Measurements from ENCODE around the gene ATMIN.

The ATMIN gene

GRCh38 chr16:81035398-81035974, at the start of gene ATMIN:
Gene ATMIN (plus strand): TSS chr16:81035842. CDS start chr16:81035871, 29 bp downstream.
- no peaks in the 10 kb centered on the region for H3K27me3 ChIP-seq (ENCODE audit: low read depth, low read length)
- peak within 1 kb of the TSS; percentile 4; the same call in 1 of the 2 replicates for H2AFZ ChIP-seq (ENCODE audit: low read depth, low read length)

GRCh38 chr16:80986557-80986956, 49.1 kb upstream of the ATMIN start:
- no peak overlapping the region for H3K4me2 ChIP-seq (ENCODE audit: low read length)
- no peak overlapping the region for H3K27ac ChIP-seq (ENCODE audit: low read length)
- no peak overlapping the region for H3K4me3 ChIP-seq (ENCODE audit: low read length)
- H3K79me2 ChIP-seq (ENCODE audit: low read length), result peaks cover 16% of the 10 kb centered on the region
- H3K9me3 ChIP-seq (ENCODE audit: insufficient read depth, low read length), result no peaks in the 10 kb centered on the region
- TF ChIP-seq CTCF (IDR thresholded peaks at IDR 0.05; ENCODE audit: low read depth, low read length), result no peak
- no peak for TF ChIP-seq EZH2phosphoT487 (IDR thresholded peaks at IDR 0.05; ENCODE audit: low read depth)
- no peaks in the 10 kb centered on the region for H3K4me1 ChIP-seq (ENCODE audit: low read length)
- H3K9ac ChIP-seq (ENCODE audit: low read length), result no peak overlapping the region
- peaks cover 15% of the 10 kb centered on the region; the same call in 1 of the 2 replicates for H4K20me1 ChIP-seq (ENCODE audit: insufficient read depth, low read length)
- peaks cover 6% of the 10 kb centered on the region for H3K36me3 ChIP-seq (replicated peaks; ENCODE audit: low read depth, low read length)
- no peaks in the 10 kb centered on the region for H3K27me3 ChIP-seq (ENCODE audit: low read depth, low read length)
- no peak overlapping the region for H2AFZ ChIP-seq (ENCODE audit: low read depth, low read length)

More at GRCh38 chr16:81035398-81035974, at the start of gene ATMIN:
- Histone ChIP-seq H3K27ac (ENCODE audit: low read length) (no peak within 1 kb of the TSS), H3K4me3 (ENCODE audit: low read length) (peak within 1 kb of the TSS; percentile 92), H3K79me2 (ENCODE audit: low read length) (peaks cover 35% of the 10 kb centered on the region), H3K9me3 (ENCODE audit: insufficient read depth, low read length) (no peaks in the 10 kb centered on the region), H3K4me1 (ENCODE audit: low read length) (peaks cover 10% of the 10 kb centered on the region), H3K9ac (ENCODE audit: low read length) (peak within 1 kb of the TSS; percentile 59), H4K20me1 (ENCODE audit: insufficient read depth, low read length) (no peaks in the 10 kb centered on the region), H3K36me3 (replicated peaks; ENCODE audit: low read depth, low read length) (peaks cover 3% of the 10 kb centered on the region), H3K4me2 (ENCODE audit: low read length) (peak within 1 kb of the TSS; percentile 88)
- TF ChIP-seq CTCF (IDR thresholded peaks at IDR 0.05; ENCODE audit: low read depth, low read length) (peak; percentile 98), EZH2phosphoT487 (IDR thresholded peaks at IDR 0.05; ENCODE audit: low read depth) (no peak)

- no peak for TF ChIP-seq CTCF (IDR thresholded peaks at IDR 0.05; ENCODE audit: low read depth, low read length)
- TF ChIP-seq EZH2phosphoT487 (IDR thresholded peaks at IDR 0.05; ENCODE audit: low read depth), result no peak
- H3K27me3 ChIP-seq (ENCODE audit: low read depth, low read length), result no peaks in the 10 kb centered on the region
- no peak overlapping the region for H3K4me3 ChIP-seq (ENCODE audit: low read length)
- H2AFZ ChIP-seq (ENCODE audit: low read depth, low read length), result no peak overlapping the region
- no peak overlapping the region for H3K27ac ChIP-seq (ENCODE audit: low read length)
- H3K4me1 ChIP-seq (ENCODE audit: low read length), result no peaks in the 10 kb centered on the region
- no peak overlapping the region for H3K9ac ChIP-seq (ENCODE audit: low read length)
- no peak overlapping the region for H3K4me2 ChIP-seq (ENCODE audit: low read length)
- H3K9me3 ChIP-seq (ENCODE audit: insufficient read depth, low read length), result no peaks in the 10 kb centered on the region
- H3K79me2 ChIP-seq (ENCODE audit: low read length), result peaks cover 25% of the 10 kb centered on the region
- H4K20me1 ChIP-seq (ENCODE audit: insufficient read depth, low read length), result peaks cover 15% of the 10 kb centered on the region; the same call in 1 of the 2 replicates
- H3K36me3 ChIP-seq (replicated peaks; ENCODE audit: low read depth, low read length), result peaks cover 9% of the 10 kb centered on the region
These were observed 46.9 kb upstream of the ATMIN start for GRCh38 chr16:80988756-80989155.

GRCh38 chr16:80989801-80990200, 45.8 kb upstream of the ATMIN start:
- H3K4me1 ChIP-seq (ENCODE audit: low read length), result no peaks in the 10 kb centered on the region
- peaks cover 9% of the 10 kb centered on the region for H3K36me3 ChIP-seq (replicated peaks; ENCODE audit: low read depth, low read length)

More at GRCh38 chr16:80989801-80990200, 45.8 kb upstream of the ATMIN start:
- Histone ChIP-seq H4K20me1 (ENCODE audit: insufficient read depth, low read length) (peaks cover 15% of the 10 kb centered on the region; the same call in 1 of the 2 replicates), H3K4me3 (ENCODE audit: low read length) (no peak overlapping the region), H3K9ac (ENCODE audit: low read length) (no peak overlapping the region), H3K9me3 (ENCODE audit: insufficient read depth, low read length) (no peaks in the 10 kb centered on the region), H3K27me3 (ENCODE audit: low read depth, low read length) (no peaks in the 10 kb centered on the region), H3K27ac (ENCODE audit: low read length) (no peak overlapping the region), H3K4me2 (ENCODE audit: low read length) (no peak overlapping the region), H2AFZ (ENCODE audit: low read depth, low read length) (no peak overlapping the region), H3K79me2 (ENCODE audit: low read length) (peaks cover 32% of the 10 kb centered on the region)
- TF ChIP-seq EZH2phosphoT487 (IDR thresholded peaks at IDR 0.05; ENCODE audit: low read depth) (no peak), CTCF (IDR thresholded peaks at IDR 0.05; ENCODE audit: low read depth, low read length) (no peak)

Measured in OCI-LY3 (cell line).